ENCODE measurements around the gene SLC9A3. TPM values are rescaled to one million over a fixed set of nuclear protein-coding genes. Genes with fewer than 3 reads are reported as not detected.

The SLC9A3 gene
- total and polyA plus RNA-seq, 8 donors: 2.7 to 142 (median 14.9) TPM

DNA sequence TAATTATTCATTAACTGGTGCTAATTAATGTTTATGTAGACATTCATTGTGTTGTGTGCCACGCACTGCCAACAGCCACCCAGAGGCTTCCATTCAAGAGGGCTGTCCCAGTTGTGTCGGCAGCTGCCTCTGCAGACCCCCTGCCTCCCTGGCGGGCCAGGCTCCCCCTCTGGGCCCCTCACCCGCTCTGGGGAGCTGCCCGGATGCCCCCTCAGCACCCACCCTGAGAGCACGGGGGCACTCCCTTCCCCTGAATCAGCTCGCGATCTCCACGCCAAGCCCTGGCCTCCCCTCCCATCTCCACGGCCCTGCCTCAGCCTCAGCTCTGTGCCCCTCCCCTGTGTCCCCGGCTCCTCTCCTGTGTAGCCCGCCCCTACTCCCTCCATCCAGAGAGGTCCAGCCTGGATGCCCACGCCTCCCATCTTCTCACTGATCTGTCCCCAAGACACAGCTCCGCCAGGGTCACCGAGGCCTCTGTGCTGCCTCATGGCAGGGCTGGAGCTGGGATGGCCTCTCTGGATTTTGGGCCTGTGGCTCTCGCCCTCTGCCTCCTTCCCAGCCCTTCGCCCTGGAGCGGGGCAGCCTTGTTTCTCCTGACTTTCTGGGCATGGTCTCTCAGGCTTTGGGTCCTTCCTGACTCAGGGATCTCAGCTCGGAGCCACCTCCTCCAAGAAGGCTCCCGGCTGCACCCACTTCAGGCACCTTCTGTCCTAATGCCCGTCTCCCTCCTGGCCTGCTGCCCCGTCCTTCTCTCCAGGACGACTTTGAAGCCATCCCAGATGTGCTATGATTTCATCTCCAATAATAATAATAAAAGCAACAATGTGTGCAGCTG is 16.0 kb upstream of the SLC9A3 start:
- TF ChIP-seq EP300 (IDR thresholded peaks at IDR 0.05): no peak
- TF ChIP-seq POLR2A (IDR thresholded peaks at IDR 0.05): no peak
- no peak for TF ChIP-seq POLR2AphosphoS5 (IDR thresholded peaks at IDR 0.05)
- TF ChIP-seq, protein P1, sequence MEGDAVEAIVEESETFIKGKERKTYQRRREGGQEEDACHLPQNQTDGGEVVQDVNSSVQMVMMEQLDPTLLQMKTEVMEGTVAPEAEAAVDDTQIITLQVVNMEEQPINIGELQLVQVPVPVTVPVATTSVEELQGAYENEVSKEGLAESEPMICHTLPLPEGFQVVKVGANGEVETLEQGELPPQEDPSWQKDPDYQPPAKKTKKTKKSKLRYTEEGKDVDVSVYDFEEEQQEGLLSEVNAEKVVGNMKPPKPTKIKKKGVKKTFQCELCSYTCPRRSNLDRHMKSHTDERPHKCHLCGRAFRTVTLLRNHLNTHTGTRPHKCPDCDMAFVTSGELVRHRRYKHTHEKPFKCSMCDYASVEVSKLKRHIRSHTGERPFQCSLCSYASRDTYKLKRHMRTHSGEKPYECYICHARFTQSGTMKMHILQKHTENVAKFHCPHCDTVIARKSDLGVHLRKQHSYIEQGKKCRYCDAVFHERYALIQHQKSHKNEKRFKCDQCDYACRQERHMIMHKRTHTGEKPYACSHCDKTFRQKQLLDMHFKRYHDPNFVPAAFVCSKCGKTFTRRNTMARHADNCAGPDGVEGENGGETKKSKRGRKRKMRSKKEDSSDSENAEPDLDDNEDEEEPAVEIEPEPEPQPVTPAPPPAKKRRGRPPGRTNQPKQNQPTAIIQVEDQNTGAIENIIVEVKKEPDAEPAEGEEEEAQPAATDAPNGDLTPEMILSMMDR (IDR thresholded peaks at IDR 0.05): no peak
- intact Hi-C loops (cut with DNase I; ENCODE audit: low total_unique reads): no loop called here
- DNase-seq: no peak
- H3K27ac ChIP-seq: no peak overlapping the region
- H3K4me1 ChIP-seq: peaks cover 0 to 23% (median 15%) of the 10 kb centered on the region in 4 donors
- H3K36me3 ChIP-seq: no peaks in the 10 kb centered on the region
- H3K27me3 ChIP-seq: peaks cover 0 to 81% (median 18%) of the 10 kb centered on the region in 3 donors
- no peaks in the 10 kb centered on the region for H3K9me3 ChIP-seq
- WGBS, 5 donors: 52 to 70% (median 58%) methylated on average over 19 to 23 of the region's 23 CpGs
- no peak overlapping the region for H3K4me3 ChIP-seq

DNA sequence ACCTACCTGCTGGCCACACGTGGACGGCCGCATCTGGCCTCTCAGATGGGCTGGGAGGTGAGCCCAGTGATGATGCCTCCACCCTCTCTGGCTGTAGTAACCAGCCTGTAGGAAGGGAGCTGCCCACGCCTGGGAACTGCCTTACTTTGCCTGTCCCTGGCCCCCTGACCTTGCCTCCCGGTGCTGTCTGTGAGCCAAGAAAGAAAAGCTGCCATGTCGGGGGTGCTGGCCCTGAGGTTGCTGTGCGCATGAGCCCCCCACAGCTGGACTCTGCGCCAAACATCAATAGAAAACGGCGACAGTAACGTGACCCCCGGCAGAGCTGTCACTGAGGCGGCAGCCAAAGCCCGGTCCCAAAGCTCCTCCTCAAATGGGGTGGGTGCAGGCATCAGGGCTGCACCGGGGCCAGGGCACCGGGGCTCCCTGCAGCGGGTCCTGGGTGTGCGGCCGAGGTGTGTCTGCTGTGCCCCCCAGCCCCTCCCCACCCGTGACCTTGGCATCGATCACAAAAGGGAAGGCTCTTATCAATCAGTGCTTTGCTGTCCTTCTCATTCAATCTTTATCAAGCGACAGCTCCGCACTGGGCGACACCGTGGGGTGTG is 15.3 kb upstream of the SLC9A3 start:
- peaks cover 0 to 87% (median 18%) of the 10 kb centered on the region in 3 donors for H3K27me3 ChIP-seq
- H3K4me3 ChIP-seq: no peak overlapping the region
- whole genome bisulfite sequencing, 5 donors: 16 to 27% (median 19%) methylated on average over 15 to 25 of the region's 25 CpGs
- TF ChIP-seq, protein P1 (IDR thresholded peaks at IDR 0.05): no peak
- TF ChIP-seq POLR2A (IDR thresholded peaks at IDR 0.05) (no peak), POLR2AphosphoS5 (IDR thresholded peaks at IDR 0.05) (no peak), EP300 (IDR thresholded peaks at IDR 0.05) (no peak)
- H3K27ac ChIP-seq: no peak overlapping the region
- intact Hi-C loops (cut with DNase I; ENCODE audit: low total_unique reads): no loop called here
- DNase-seq: no peak
- peaks cover 0 to 23% (median 15%) of the 10 kb centered on the region in 4 donors for H3K4me1 ChIP-seq
- H3K36me3 ChIP-seq: no peaks in the 10 kb centered on the region
- H3K9me3 ChIP-seq: no peaks in the 10 kb centered on the region

DNA sequence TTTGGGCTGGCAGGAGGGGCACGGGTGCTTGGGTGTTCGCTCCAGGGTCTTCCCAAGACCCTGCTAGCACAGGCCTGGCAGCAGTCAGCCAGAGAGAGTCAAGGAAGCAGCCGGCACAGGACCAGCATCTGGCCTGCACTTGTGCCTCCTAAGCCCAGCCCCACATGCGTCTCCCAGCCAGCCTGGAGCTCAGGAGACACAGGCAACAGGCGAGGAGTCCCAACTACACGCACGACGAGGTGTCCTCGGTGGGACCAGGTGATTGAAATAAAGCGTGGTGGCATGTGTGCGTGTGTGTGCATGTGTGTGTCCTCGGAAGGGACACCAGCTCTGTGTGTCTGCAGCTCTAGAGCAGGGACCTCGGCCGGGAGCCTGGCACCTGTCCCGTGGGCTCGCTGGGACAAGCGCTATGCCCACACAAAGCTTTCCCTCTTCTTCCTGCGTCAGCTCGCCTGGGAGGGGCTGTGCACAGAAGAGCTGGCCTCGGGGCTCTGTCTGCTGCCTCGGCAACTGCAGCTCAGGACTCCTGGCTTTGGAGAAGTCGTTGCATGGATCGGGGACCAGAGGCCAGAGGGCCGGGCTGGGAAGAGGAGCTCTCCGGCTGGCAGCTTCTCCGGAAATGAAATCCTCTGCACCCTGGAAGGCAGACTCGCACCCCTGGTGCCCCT is 14.7 kb upstream of the SLC9A3 start:
- Histone ChIP-seq H3K4me1 (peaks cover 0 to 16% (median 9%) of the 10 kb centered on the region in 4 donors), H3K9me3 (no peaks in the 10 kb centered on the region), H3K27ac (no peak overlapping the region), H3K36me3 (no peaks in the 10 kb centered on the region), H3K4me3 (no peak overlapping the region), H3K27me3 (peaks cover 0 to 93% (median 18%) of the 10 kb centered on the region in 3 donors)
- intact Hi-C loops (cut with DNase I; ENCODE audit: low total_unique reads): no loop called here
- DNase-seq: no peak
- no peak for TF ChIP-seq POLR2A (IDR thresholded peaks at IDR 0.05)
- 65 to 74% (median 70%) methylated on average over 23 to 27 of the region's 27 CpGs for WGBS, 5 donors

DNA sequence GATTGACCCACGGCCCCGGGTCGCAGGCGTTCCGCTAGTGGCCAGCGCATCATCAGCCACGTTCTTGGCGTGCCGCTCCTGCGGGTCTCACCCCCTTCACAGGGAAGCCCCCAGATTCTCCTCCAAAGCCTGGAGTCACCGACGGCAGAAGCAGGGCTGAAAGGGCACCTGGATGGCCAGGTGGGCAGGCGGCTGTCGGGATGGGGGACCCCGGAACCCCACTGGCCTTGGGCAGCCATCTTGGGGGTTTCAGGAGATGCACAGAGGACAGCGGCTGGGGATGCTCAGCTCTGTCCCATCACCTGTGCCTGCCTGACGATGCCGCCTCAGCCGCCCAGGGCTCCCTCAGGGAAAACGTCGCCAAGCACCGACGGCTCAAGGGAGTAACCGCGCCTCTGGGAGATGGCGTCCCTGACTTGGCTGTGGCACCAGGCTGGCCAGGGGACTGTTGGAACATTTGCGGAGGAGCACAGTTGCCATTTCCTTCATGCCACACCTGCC is 14.1 kb upstream of the SLC9A3 start:
- TF ChIP-seq POLR2AphosphoS5 (IDR thresholded peaks at IDR 0.05): no peak
- no peak for TF ChIP-seq EP300 (IDR thresholded peaks at IDR 0.05)
- TF ChIP-seq, protein P1 (IDR thresholded peaks at IDR 0.05): no peak
- TF ChIP-seq POLR2A (IDR thresholded peaks at IDR 0.05): no peak
- no peak for DNase-seq
- peaks cover 0 to 10% (median 8%) of the 10 kb centered on the region in 4 donors for H3K4me1 ChIP-seq
- H3K9me3 ChIP-seq: no peaks in the 10 kb centered on the region
- no peak overlapping the region for H3K4me3 ChIP-seq
- WGBS, 5 donors: 89 to 94% (median 92%) methylated on average over 19 to 27 of the region's 27 CpGs
- H3K36me3 ChIP-seq: no peaks in the 10 kb centered on the region
- peaks cover 0 to 96% (median 23%) of the 10 kb centered on the region in 3 donors for H3K27me3 ChIP-seq
- no peak overlapping the region for H3K27ac ChIP-seq
- intact Hi-C loops (cut with DNase I; ENCODE audit: low total_unique reads): no loop called here
